Testis (tissue), 2 donors: ENCODE results near the gene TSPAN14.

Experiments
- POLR2A ChIP-seq: fragments of 450-650 bp; IDR thresholded peaks from one replicate; pipeline ENCODE4 v1.6.1; 2017; ENCODE audit warnings: antibody characterized with exemption, mild to moderate bottlenecking, moderate library complexity
- TF ChIP-seq, protein P1 (sequence below), 3 experiments: fragments of 450-650 bp in 2 of 3; fragments of 200-600 bp in 1 of 3; sonication (generic) in 1 of 3; IDR thresholded peaks; one replicate each; pipeline ENCODE4 v1.5.1; 2016 to 2019; ENCODE audit warnings: antibody characterized with exemption in 3 of 3, mild to moderate bottlenecking in 2 of 3, moderate library complexity in 1 of 3

DNA sequence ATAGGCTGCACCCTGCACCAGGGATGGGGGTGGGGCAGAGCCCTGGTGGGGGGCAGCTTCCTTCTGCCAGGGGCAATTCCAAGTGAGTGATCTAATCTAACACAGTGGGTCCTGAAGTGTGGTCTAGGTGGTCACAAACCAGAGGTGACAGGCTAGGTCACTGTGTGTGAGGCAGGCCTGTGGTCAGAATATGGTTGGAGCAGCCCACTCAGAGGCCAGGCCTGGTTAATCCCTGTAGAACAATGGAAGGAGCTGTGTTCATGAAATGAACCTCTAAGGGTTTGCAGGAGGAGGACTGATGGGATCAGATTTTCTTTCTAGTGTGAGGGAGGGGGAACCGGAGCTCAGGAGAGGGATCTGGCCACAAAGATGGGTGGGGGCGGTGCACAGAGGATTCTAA lies 10.0 kb upstream of the TSPAN14 start:
- TF ChIP-seq, protein P1, sequence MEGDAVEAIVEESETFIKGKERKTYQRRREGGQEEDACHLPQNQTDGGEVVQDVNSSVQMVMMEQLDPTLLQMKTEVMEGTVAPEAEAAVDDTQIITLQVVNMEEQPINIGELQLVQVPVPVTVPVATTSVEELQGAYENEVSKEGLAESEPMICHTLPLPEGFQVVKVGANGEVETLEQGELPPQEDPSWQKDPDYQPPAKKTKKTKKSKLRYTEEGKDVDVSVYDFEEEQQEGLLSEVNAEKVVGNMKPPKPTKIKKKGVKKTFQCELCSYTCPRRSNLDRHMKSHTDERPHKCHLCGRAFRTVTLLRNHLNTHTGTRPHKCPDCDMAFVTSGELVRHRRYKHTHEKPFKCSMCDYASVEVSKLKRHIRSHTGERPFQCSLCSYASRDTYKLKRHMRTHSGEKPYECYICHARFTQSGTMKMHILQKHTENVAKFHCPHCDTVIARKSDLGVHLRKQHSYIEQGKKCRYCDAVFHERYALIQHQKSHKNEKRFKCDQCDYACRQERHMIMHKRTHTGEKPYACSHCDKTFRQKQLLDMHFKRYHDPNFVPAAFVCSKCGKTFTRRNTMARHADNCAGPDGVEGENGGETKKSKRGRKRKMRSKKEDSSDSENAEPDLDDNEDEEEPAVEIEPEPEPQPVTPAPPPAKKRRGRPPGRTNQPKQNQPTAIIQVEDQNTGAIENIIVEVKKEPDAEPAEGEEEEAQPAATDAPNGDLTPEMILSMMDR (IDR thresholded peaks at IDR 0.05): no peak
- no peak for TF ChIP-seq POLR2A
